ENCODE data around the gene RSAD2. TPM values are rescaled to one million over a fixed set of nuclear protein-coding genes. Genes with fewer than 3 reads are reported as not detected.
"Not testable (repeated sequence)": the region's sequence is repeated elsewhere in the genome, so short reads cannot be mapped to it uniquely, and the experiment has no call there.

Gene RSAD2
- total and polyA plus RNA-seq, 7 donors: 0.95 to 3.1 (median 2.3) TPM

DNA sequence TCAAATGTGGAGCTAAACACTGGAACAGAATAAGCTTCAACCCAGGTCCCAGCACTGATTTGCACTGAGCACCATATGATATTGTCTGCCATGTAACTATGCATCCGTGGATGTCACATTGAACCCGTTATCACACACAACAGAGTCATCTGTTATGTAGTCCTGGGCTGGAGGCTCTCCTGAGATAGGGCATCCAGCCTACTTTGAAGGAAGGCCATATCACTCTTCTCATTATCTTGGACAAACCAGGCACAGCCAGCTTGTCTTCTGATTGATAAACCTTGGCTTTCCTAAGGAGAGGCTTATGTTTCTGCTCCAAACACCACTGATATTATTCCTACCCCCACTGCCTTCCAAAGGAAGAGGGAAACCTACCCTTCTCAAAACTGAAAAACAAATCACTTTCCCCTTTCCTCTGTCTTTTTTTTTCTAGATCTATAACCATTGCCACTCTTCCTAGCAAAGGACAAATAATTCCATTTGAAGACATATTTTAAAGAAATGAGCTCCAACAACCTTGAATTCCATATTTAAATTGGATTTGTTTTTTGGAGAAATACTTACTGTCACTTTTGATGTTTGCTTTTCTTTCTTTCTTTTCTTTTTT is 16.4 kb downstream of the RSAD2 start:
- TF ChIP-seq, protein P1, sequence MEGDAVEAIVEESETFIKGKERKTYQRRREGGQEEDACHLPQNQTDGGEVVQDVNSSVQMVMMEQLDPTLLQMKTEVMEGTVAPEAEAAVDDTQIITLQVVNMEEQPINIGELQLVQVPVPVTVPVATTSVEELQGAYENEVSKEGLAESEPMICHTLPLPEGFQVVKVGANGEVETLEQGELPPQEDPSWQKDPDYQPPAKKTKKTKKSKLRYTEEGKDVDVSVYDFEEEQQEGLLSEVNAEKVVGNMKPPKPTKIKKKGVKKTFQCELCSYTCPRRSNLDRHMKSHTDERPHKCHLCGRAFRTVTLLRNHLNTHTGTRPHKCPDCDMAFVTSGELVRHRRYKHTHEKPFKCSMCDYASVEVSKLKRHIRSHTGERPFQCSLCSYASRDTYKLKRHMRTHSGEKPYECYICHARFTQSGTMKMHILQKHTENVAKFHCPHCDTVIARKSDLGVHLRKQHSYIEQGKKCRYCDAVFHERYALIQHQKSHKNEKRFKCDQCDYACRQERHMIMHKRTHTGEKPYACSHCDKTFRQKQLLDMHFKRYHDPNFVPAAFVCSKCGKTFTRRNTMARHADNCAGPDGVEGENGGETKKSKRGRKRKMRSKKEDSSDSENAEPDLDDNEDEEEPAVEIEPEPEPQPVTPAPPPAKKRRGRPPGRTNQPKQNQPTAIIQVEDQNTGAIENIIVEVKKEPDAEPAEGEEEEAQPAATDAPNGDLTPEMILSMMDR (IDR thresholded peaks at IDR 0.05): no peak

DNA sequence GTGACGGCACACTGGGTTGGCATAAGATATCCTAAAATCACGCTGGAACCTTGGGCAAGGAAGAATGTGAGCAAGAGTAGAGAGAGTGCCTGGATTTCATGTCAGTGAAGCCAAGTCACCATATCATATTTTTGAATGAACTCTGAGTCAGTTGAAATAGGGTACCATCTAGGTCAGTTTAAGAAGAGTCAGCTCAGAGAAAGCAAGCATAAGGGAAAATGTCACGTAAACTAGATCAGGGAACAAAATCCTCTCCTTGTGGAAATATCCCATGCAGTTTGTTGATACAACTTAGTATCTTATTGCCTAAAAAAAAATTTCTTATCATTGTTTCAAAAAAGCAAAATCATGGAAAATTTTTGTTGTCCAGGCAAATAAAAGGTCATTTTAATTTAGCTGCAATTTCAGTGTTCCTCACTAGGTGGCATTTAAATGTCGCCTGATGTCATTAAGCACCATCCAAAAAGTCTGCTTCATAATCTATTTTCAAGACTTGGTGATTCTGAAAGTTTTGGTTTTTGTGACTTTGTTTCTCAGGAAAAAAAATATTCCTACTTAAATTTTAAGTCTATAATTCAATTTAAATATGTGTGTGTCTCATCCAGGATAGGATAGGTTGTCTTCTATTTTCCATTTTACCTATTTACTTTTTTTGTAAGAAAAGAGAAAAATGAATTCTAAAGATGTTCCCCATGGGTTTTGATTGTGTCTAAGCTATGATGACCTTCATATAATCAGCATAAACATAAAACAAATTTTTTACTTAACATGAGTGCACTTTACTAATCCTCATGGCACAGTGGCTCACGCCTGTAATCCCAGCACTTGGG is 19.6 kb downstream of the RSAD2 start:
- TF ChIP-seq, protein P1 (IDR thresholded peaks at IDR 0.05): peak; percentile 81
- intact Hi-C loops (cut with DNase I): loop anchor here (1.0 to 2.0 kb wide), 2 partner anchors 147 to 148 kb away; no protein-coding TSS in a partner anchor
- H3K4me1 ChIP-seq: no peaks in the 10 kb centered on the region
- H3K27me3 ChIP-seq (ENCODE audit: insufficient read depth in 3 of 3, low read length in 2 of 3): no peaks in the 10 kb centered on the region
- H3K36me3 ChIP-seq (ENCODE audit: insufficient read depth in 1 of 2, low read depth in 1 of 2): peaks cover 0 to 3% of the 10 kb centered on the region in 2 donors
- DNase-seq (no peak), ATAC-seq (peak in 2 of 4 donors; percentile 58 to 83)
- no peaks in the 10 kb centered on the region for H3K9me3 ChIP-seq
- H3K27ac ChIP-seq: no peak overlapping the region
- 67 to 77% (median 70%) methylated on average over 5 of the region's 5 CpGs for WGBS, 3 donors
- H3K4me3 ChIP-seq: no peak overlapping the region

More for the DNA sequence above, 16.4 kb downstream of the RSAD2 start:
- Histone ChIP-seq H3K36me3 (ENCODE audit: insufficient read depth in 1 of 2, low read depth in 1 of 2) (peaks cover 0 to 3% of the 10 kb centered on the region in 2 donors), H3K4me1 (no peaks in the 10 kb centered on the region), H3K27ac (no peak overlapping the region), H3K4me3 (no peak overlapping the region), H3K27me3 (ENCODE audit: insufficient read depth in 3 of 3, low read length in 2 of 3) (no peaks in the 10 kb centered on the region), H3K9me3 (no peaks in the 10 kb centered on the region)
- intact Hi-C loops (cut with DNase I): no loop called here
- DNase-seq (no peak), ATAC-seq (no peak)
- WGBS, 3 donors: 87 to 89% (median 88%) methylated on average over 2 of the region's 2 CpGs

DNA sequence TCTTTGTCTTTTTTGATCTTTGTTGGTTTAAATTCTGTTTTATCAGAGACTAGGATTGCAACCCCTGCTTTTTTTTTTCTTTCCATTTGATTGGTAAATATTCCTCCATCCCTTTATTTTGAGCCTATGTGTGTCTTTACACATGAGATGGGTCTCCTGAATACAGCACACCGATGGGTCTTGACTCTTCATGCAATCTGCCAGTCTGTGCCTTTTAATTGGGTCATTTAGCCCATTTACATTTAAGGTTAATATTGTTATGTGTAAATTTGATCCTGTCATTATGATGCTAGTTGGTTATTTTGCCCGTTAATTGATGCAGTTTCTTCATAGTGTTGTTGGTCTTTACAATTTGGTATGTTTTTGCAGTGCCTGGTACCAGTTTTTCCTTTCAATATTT is 25.0 kb downstream of the RSAD2 start:
- H3K27me3 ChIP-seq (ENCODE audit: insufficient read depth in 3 of 3, low read length in 2 of 3); H3K4me1 ChIP-seq; H3K4me3 ChIP-seq; H3K27ac ChIP-seq; ATAC-seq; intact Hi-C loops (cut with DNase I); DNase-seq; H3K9me3 ChIP-seq; H3K36me3 ChIP-seq (ENCODE audit: insufficient read depth in 1 of 2, low read depth in 1 of 2): not testable (repeated sequence)
- 88 to 95% (median 94%) methylated on average over 2 of the region's 2 CpGs for WGBS, 3 donors

DNA sequence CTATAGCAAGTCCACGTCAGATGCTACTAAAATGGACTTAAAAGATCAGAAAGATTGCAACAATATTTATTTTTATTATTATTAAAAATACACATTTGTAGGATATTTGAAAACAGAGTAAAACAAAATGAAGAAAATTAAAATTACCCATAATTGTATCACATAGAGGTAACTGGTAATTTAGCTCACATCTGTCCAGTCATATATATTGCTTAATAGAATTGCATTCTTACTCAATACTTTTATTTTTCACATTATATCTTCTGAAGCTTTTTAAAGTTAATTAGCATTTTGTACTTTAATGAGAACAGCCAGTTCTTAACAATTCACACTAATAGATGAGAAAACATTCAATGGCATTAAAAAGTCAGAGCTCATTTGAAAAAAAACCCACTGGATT is 28.1 kb downstream of the RSAD2 start:
- intact Hi-C loops (cut with DNase I): no loop called here
- Histone ChIP-seq H3K27ac (no peak overlapping the region), H3K27me3 (ENCODE audit: insufficient read depth in 3 of 3, low read length in 2 of 3) (no peaks in the 10 kb centered on the region), H3K9me3 (no peaks in the 10 kb centered on the region), H3K36me3 (ENCODE audit: insufficient read depth in 1 of 2, low read depth in 1 of 2) (no peaks in the 10 kb centered on the region), H3K4me3 (no peak overlapping the region), H3K4me1 (peaks cover 7% of the 10 kb centered on the region)
- ATAC-seq: no peak
- WGBS, 3 donors: 97 to 100% (median 97%) methylated on average over 1 of the region's 1 CpG
- DNase-seq: no peak
- TF ChIP-seq, protein P1 (IDR thresholded peaks at IDR 0.05): no peak

- intact Hi-C loops (cut with DNase I): no loop called here
- no peak overlapping the region for H3K4me3 ChIP-seq
- TF ChIP-seq, protein P1 (IDR thresholded peaks at IDR 0.05): no peak
- H3K27me3 ChIP-seq (ENCODE audit: insufficient read depth in 3 of 3, low read length in 2 of 3): no peaks in the 10 kb centered on the region
- H3K36me3 ChIP-seq (ENCODE audit: insufficient read depth in 1 of 2, low read depth in 1 of 2): no peaks in the 10 kb centered on the region
- no peaks in the 10 kb centered on the region for H3K9me3 ChIP-seq
- 89 to 95% (median 92%) methylated on average over 1 of the region's 1 CpG for WGBS, 3 donors
- ATAC-seq: no peak
- no peak for DNase-seq
- H3K4me1 ChIP-seq: peaks cover 7% of the 10 kb centered on the region
- no peak overlapping the region for H3K27ac ChIP-seq
Observed at GRCh38 chr2:6906165-6906741, 28.7 kb downstream of the RSAD2 start.

All from psoas muscle (tissue), 8 donors.